K562 (cell line): ENCODE results near the gene TAF8. TPM values are rescaled to one million over a fixed set of nuclear protein-coding genes. Genes with fewer than 3 reads are reported as not detected.
A peak's percentile ranks its signal among the peaks of the same experiment; 100 is the strongest.

Experiments used
- ETV1 ChIP-seq: fragments of 450-650 bp; conservative IDR thresholded peaks from 2 replicates; pipeline ENCODE4 v1.6.1; 2016; ENCODE audit warnings: missing genetic modification characterization, control low read depth, low read depth, missing compliant biosample characterization
- FUS ChIP-seq: fragments of 200-400 bp; formaldehyde crosslinking; optimal IDR thresholded peaks from 2 replicates; pipeline ENCODE3; 2017; ENCODE audit warnings: low read depth, low read length
- GATAD2B ChIP-seq: fragments of 450-650 bp; IDR thresholded peaks from 2 replicates; pipeline ENCODE4 v1.6.1; 2017; ENCODE audit warnings: mild to moderate bottlenecking, borderline replicate concordance
- HNRNPLL ChIP-seq: fragments of 200-400 bp; formaldehyde crosslinking; IDR thresholded peaks from 2 replicates; pipeline ENCODE4 v1.6.1; 2017; ENCODE audit warnings: low read length, low read depth, mild to moderate bottlenecking; ENCODE audit not compliant: poor library complexity, severe bottlenecking
- HNRNPUL1 ChIP-seq: fragments of 200-400 bp; formaldehyde crosslinking; IDR thresholded peaks from 2 replicates; pipeline ENCODE4 v1.6.1; 2017; ENCODE audit warnings: low read length
- MEIS2 ChIP-seq: fragments of 450-650 bp; IDR thresholded peaks from 2 replicates; pipeline ENCODE4 v1.6.1; 2014; ENCODE audit warnings: mild to moderate bottlenecking; ENCODE audit not compliant: partially characterized antibody
- POLR2B ChIP-seq: fragments of 450-650 bp; IDR thresholded peaks from 2 replicates; pipeline ENCODE4 v1.6.1; 2018; ENCODE audit warnings: low read depth; ENCODE audit not compliant: partially characterized antibody
- SNIP1 ChIP-seq: fragments of 450-650 bp; IDR thresholded peaks from 2 replicates; pipeline ENCODE4 v1.7.1; 2017; ENCODE audit warnings: low read depth, mild to moderate bottlenecking
- TCF15 ChIP-seq: fragments of 250-450 bp; sonication (Bioruptor Pico); IDR thresholded peaks from 2 replicates; pipeline ENCODE4 v1.8.0; 2022; ENCODE audit warnings: moderate library complexity, mild to moderate bottlenecking, inconsistent platforms
- TGIF2 ChIP-seq: sonication (generic); formaldehyde crosslinking; IDR thresholded peaks from 2 replicates; pipeline ENCODE4 v1.8.1; 2022; ENCODE audit warnings: mild to moderate bottlenecking, missing genetic modification reagents, moderate library complexity
- ZKSCAN8 ChIP-seq: fragments of 200-800 bp; sonication (Bioruptor generic); IDR thresholded peaks from 2 replicates; pipeline ENCODE4 v1.6.1; 2016; ENCODE audit warnings: missing genetic modification characterization, missing compliant biosample characterization
- ZNF780A ChIP-seq: fragments of 250-450 bp; sonication (Bioruptor Pico); IDR thresholded peaks from 2 replicates; pipeline ENCODE4 v1.5.0; 2021; ENCODE audit warnings: mild to moderate bottlenecking
- polyA plus RNA-seq, 8 experiments: library from polyadenylated mRNA; depleted of rRNA in 4 of 8; stranded (reverse) in 5 of 8; unstranded in 3 of 8; fragments of >200 nt; fragmentation: Nextera tagmentation in 2 of 8; fragmentation: Illumina TruSeq in 1 of 8; extraction: Ambion mirVana in 2 of 8; extraction: Trizol in 1 of 8; gene quantifications; 2 replicates each; pipeline versions ENCODE4 v1.2.1 to v1.2.3, GENCODE V29; 2011 to 2014; ENCODE audit warnings: inconsistent platforms in 1 of 8, missing spikeins in 1 of 8
- total RNA-seq, 7 experiments: library from RNA; depleted of rRNA in 6 of 7; stranded (reverse); fragments of >200 nt in 6 of 7; fragmentation: Illumina TruSeq in 2 of 7; extraction: Trizol in 2 of 7; gene quantifications; 2 replicates each; pipeline versions ENCODE4 v1.2.1 to v1.2.3, GENCODE V29; 2011 to 2021; ENCODE audit warnings: low replicate concordance in 1 of 7
- TF ChIP-seq, protein P1 (sequence below): fragments of 250-450 bp; sonication (Bioruptor Pico); IDR thresholded peaks from 2 replicates; pipeline ENCODE4 v1.5.0; 2020; ENCODE audit warnings: mild to moderate bottlenecking
- TF ChIP-seq, protein P2 (sequence below): sonication (generic); formaldehyde crosslinking; IDR thresholded peaks from 2 replicates; pipeline ENCODE4 v1.8.0; 2023; ENCODE audit warnings: missing genetic modification reagents, mild to moderate bottlenecking, borderline replicate concordance
- TF ChIP-seq, protein P3 (sequence below): fragments of 250-450 bp; sonication (Bioruptor Pico); IDR thresholded peaks from 2 replicates; pipeline ENCODE4 v1.5.0; 2022; ENCODE audit warnings: mild to moderate bottlenecking
- TF ChIP-seq, protein P4 (sequence below): IDR thresholded peaks from 2 replicates; pipeline ENCODE4 v1.6.1; 2014; ENCODE audit warnings: antibody characterized with exemption

Gene TAF8
- total and polyA plus RNA-seq, 9 of the 15 experiments (the other 6 are each of a cell fraction or from before 2014, with no cell fraction given) = 29.4 to 84.0 (median 52.6) TPM

- no peak for TF ChIP-seq SNIP1
- TF ChIP-seq ZKSCAN8 (CRISPR knock-in tag) = no peak
- TF ChIP-seq, protein P1, sequence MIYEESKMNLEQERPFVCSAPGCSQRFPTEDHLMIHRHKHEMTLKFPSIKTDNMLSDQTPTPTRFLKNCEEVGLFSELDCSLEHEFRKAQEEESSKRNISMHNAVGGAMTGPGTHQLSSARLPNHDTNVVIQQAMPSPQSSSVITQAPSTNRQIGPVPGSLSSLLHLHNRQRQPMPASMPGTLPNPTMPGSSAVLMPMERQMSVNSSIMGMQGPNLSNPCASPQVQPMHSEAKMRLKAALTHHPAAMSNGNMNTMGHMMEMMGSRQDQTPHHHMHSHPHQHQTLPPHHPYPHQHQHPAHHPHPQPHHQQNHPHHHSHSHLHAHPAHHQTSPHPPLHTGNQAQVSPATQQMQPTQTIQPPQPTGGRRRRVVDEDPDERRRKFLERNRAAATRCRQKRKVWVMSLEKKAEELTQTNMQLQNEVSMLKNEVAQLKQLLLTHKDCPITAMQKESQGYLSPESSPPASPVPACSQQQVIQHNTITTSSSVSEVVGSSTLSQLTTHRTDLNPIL (CRISPR knock-in tag) = no peak
- TF ChIP-seq GATAD2B = no peak
- TF ChIP-seq HNRNPLL = peak; percentile 87
- no peak for TF ChIP-seq ZNF780A
- no peak for TF ChIP-seq MEIS2
- TF ChIP-seq, protein P2, sequence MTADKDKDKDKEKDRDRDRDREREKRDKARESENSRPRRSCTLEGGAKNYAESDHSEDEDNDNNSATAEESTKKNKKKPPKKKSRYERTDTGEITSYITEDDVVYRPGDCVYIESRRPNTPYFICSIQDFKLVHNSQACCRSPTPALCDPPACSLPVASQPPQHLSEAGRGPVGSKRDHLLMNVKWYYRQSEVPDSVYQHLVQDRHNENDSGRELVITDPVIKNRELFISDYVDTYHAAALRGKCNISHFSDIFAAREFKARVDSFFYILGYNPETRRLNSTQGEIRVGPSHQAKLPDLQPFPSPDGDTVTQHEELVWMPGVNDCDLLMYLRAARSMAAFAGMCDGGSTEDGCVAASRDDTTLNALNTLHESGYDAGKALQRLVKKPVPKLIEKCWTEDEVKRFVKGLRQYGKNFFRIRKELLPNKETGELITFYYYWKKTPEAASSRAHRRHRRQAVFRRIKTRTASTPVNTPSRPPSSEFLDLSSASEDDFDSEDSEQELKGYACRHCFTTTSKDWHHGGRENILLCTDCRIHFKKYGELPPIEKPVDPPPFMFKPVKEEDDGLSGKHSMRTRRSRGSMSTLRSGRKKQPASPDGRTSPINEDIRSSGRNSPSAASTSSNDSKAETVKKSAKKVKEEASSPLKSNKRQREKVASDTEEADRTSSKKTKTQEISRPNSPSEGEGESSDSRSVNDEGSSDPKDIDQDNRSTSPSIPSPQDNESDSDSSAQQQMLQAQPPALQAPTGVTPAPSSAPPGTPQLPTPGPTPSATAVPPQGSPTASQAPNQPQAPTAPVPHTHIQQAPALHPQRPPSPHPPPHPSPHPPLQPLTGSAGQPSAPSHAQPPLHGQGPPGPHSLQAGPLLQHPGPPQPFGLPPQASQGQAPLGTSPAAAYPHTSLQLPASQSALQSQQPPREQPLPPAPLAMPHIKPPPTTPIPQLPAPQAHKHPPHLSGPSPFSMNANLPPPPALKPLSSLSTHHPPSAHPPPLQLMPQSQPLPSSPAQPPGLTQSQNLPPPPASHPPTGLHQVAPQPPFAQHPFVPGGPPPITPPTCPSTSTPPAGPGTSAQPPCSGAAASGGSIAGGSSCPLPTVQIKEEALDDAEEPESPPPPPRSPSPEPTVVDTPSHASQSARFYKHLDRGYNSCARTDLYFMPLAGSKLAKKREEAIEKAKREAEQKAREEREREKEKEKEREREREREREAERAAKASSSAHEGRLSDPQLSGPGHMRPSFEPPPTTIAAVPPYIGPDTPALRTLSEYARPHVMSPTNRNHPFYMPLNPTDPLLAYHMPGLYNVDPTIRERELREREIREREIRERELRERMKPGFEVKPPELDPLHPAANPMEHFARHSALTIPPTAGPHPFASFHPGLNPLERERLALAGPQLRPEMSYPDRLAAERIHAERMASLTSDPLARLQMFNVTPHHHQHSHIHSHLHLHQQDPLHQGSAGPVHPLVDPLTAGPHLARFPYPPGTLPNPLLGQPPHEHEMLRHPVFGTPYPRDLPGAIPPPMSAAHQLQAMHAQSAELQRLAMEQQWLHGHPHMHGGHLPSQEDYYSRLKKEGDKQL = no peak
- TF ChIP-seq, protein P3, sequence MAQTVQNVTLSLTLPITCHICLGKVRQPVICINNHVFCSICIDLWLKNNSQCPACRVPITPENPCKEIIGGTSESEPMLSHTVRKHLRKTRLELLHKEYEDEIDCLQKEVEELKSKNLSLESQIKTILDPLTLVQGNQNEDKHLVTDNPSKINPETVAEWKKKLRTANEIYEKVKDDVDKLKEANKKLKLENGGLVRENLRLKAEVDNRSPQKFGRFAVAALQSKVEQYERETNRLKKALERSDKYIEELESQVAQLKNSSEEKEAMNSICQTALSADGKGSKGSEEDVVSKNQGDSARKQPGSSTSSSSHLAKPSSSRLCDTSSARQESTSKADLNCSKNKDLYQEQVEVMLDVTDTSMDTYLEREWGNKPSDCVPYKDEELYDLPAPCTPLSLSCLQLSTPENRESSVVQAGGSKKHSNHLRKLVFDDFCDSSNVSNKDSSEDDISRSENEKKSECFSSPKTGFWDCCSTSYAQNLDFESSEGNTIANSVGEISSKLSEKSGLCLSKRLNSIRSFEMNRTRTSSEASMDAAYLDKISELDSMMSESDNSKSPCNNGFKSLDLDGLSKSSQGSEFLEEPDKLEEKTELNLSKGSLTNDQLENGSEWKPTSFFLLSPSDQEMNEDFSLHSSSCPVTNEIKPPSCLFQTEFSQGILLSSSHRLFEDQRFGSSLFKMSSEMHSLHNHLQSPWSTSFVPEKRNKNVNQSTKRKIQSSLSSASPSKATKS = no peak
- peak; percentile 75 for TF ChIP-seq ETV1 (tag)
- TF ChIP-seq TCF15 = no peak
- TF ChIP-seq, protein P4, sequence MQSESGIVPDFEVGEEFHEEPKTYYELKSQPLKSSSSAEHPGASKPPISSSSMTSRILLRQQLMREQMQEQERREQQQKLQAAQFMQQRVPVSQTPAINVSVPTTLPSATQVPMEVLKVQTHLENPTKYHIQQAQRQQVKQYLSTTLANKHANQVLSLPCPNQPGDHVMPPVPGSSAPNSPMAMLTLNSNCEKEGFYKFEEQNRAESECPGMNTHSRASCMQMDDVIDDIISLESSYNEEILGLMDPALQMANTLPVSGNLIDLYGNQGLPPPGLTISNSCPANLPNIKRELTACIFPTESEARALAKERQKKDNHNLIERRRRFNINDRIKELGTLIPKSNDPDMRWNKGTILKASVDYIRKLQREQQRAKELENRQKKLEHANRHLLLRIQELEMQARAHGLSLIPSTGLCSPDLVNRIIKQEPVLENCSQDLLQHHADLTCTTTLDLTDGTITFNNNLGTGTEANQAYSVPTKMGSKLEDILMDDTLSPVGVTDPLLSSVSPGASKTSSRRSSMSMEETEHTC = no peak; the same call in 1 of the 2 replicates
- TF ChIP-seq POLR2B = peak; percentile 98
- TF ChIP-seq FUS = no peak
- TF ChIP-seq HNRNPUL1 = no peak
- no peak for TF ChIP-seq TGIF2 (CRISPR knock-in tag)
Measured at GRCh38 chr6:42050297-42051267, at the start of gene TAF8 (continued).
